Upper lobe of right lung (tissue), 1 donor: ENCODE results near the gene METTL16. TPM values are rescaled to one million over a fixed set of nuclear protein-coding genes. Genes with fewer than 3 reads are reported as not detected.
A peak's percentile ranks its signal among the peaks of the same experiment; 100 is the strongest.

ENCODE experiments used
- ATAC-seq: fragments of 200-7000 bp; cut with Tn5 transposase; one replicate; pipeline ENCODE4 v1.9.1; 2020; ENCODE audit warnings: mild to moderate bottlenecking, moderate library complexity
- DNase-seq: peaks from one replicate; pipeline ENCODE4 v3.0.0-alpha.2; 2020
- H3K27ac ChIP-seq: fragments of 200-600 bp; one replicate; pipeline ENCODE4 v1.8.0; 2022
- H3K27me3 ChIP-seq: fragments of 200-600 bp; one replicate; pipeline ENCODE4 v1.8.0; 2022; ENCODE audit warnings: mild to moderate bottlenecking
- H3K36me3 ChIP-seq: fragments of 200-600 bp; one replicate; pipeline ENCODE4 v1.8.0; 2022
- H3K4me1 ChIP-seq: fragments of 200-600 bp; one replicate; pipeline ENCODE4 v1.8.0; 2022
- H3K4me3 ChIP-seq: fragments of 200-600 bp; one replicate; pipeline ENCODE4 v1.8.0; 2022; ENCODE audit warnings: mild to moderate bottlenecking
- H3K9me3 ChIP-seq: fragments of 200-600 bp; one replicate; pipeline ENCODE4 v1.8.0; 2022
- CTCF ChIP-seq: fragments of 200-600 bp; IDR thresholded peaks from one replicate; pipeline ENCODE4 v1.8.0; 2022; ENCODE audit warnings: antibody characterized with exemption
- intact Hi-C: fragments of 100-400 bp; cut with DNase I; formaldehyde crosslinking; loops from one replicate; pipeline ENCODE4 v1.11.0; 2022
- total RNA-seq: library from RNA; stranded (reverse); fragmentation: NEBNext Ultra II Directional; extraction: Animal tissue kit (Norgen Biotek cat#: 25700); gene quantifications from one replicate; pipeline ENCODE4 v1.2.1, GENCODE V29; 2021
- donor health status: DM: no; HTN: yes; CAD: no; lungs with severe emphysema.

METTL16 gene
- total RNA-seq, 1 donor from 2014 or later = 30.0 TPM

- no peaks in the 10 kb centered on the region for H3K36me3 ChIP-seq
- peak overlapping the region; percentile 33 for H3K27ac ChIP-seq
- no peak for TF ChIP-seq CTCF
- ATAC-seq (peak; percentile 68), DNase-seq (no peak)
- H3K27me3 ChIP-seq = no peaks in the 10 kb centered on the region
- intact Hi-C loops = no loop called here
- peak overlapping the region; percentile 41 for H3K4me3 ChIP-seq
- no peaks in the 10 kb centered on the region for H3K9me3 ChIP-seq
- H3K4me1 ChIP-seq = peaks cover 22% of the 10 kb centered on the region
These were observed 26.1 kb downstream of the METTL16 start for GRCh38 chr17:2485543-2485942.

GRCh38 chr17:2484876-2485275, 26.8 kb downstream of the METTL16 start:
- H3K27ac ChIP-seq = no peak overlapping the region
- no peaks in the 10 kb centered on the region for H3K9me3 ChIP-seq
- no peak for DNase-seq
- peaks cover 21% of the 10 kb centered on the region for H3K4me1 ChIP-seq
- no peaks in the 10 kb centered on the region for H3K27me3 ChIP-seq
- no peaks in the 10 kb centered on the region for H3K36me3 ChIP-seq
- H3K4me3 ChIP-seq = no peak overlapping the region
- no peak for ATAC-seq
- intact Hi-C loops = no loop called here
- TF ChIP-seq CTCF = no peak

GRCh38 chr17:2483084-2483483, 28.6 kb downstream of the METTL16 start:
- TF ChIP-seq CTCF = no peak
- no peaks in the 10 kb centered on the region for H3K27me3 ChIP-seq
- intact Hi-C loops = no loop called here
- ATAC-seq = no peak
- peaks cover 21% of the 10 kb centered on the region for H3K4me1 ChIP-seq
- H3K9me3 ChIP-seq = no peaks in the 10 kb centered on the region
- H3K36me3 ChIP-seq = peaks cover 3% of the 10 kb centered on the region
- H3K27ac ChIP-seq = no peak overlapping the region
- no peak for DNase-seq
- H3K4me3 ChIP-seq = no peak overlapping the region

- Histone ChIP-seq H3K27me3 (no peaks in the 10 kb centered on the region), H3K4me3 (no peak overlapping the region), H3K4me1 (peaks cover 19% of the 10 kb centered on the region), H3K36me3 (peaks cover 12% of the 10 kb centered on the region), H3K9me3 (no peaks in the 10 kb centered on the region), H3K27ac (no peak overlapping the region)
- TF ChIP-seq CTCF = no peak
- no peak for DNase-seq
- no peak for ATAC-seq
- intact Hi-C loops = no loop called here
These were observed 29.5 kb downstream of the METTL16 start for GRCh38 chr17:2482218-2482617.

GRCh38 chr17:2481760-2482159, 29.9 kb downstream of the METTL16 start:
- Histone ChIP-seq H3K27me3 (no peaks in the 10 kb centered on the region), H3K36me3 (peaks cover 17% of the 10 kb centered on the region), H3K4me3 (no peak overlapping the region), H3K9me3 (no peaks in the 10 kb centered on the region), H3K27ac (no peak overlapping the region), H3K4me1 (peaks cover 17% of the 10 kb centered on the region)
- ATAC-seq = no peak
- intact Hi-C loops = no loop called here
- DNase-seq = no peak
- no peak for TF ChIP-seq CTCF

- intact Hi-C loops = no loop called here
- ATAC-seq (no peak), DNase-seq (no peak)
- Histone ChIP-seq H3K36me3 (peaks cover 46% of the 10 kb centered on the region), H3K27ac (no peak overlapping the region), H3K27me3 (no peaks in the 10 kb centered on the region), H3K4me1 (peaks cover 5% of the 10 kb centered on the region), H3K9me3 (no peaks in the 10 kb centered on the region), H3K4me3 (no peak overlapping the region)
- no peak for TF ChIP-seq CTCF
These were observed 33.2 kb downstream of the METTL16 start for GRCh38 chr17:2478458-2478857.
